HG03571 (cell line): ENCODE results near the gene LNP1.
"Not testable (repeated sequence)": the region's sequence is repeated elsewhere in the genome, so short reads cannot be mapped to it uniquely, and the experiment has no call there.

Experiments used
- ATAC-seq: cut with Tn5 transposase; IDR thresholded peaks from one replicate; pipeline ENCODE4 v1.9.1; 2021; ENCODE audit not compliant: unreplicated experiment

The LNP1 gene

GRCh38 chr3:100477851-100478360 is 76.6 kb downstream of the LNP1 start:
- ATAC-seq, result not testable (repeated sequence)

DNA sequence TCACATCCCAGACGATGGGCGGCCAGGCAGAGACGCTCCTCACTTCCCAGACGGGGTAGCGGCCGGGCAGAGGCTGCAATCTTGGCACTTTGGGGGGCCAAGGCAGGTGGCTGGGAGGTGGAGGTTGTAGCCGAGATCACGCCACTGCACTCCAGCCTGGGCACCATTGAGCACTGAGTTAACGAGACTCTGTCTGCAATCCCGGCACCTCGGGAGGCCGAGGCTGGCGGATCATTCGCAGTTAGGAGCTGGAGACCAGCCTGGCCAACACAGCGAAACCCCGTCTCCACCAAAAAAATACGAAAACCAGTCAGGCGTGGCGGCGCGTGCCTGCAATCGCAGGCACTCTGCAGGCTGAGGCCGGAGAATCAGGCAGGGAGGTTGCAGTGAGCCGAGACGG is 77.2 kb downstream of the LNP1 start:
- ATAC-seq, result not testable (repeated sequence)

GRCh38 chr3:100480081-100480480 is 78.7 kb downstream of the LNP1 start:
- ATAC-seq, result no peak

- no peak for ATAC-seq
Observed at GRCh38 chr3:100482176-100482575, 80.8 kb downstream of the LNP1 start.

DNA sequence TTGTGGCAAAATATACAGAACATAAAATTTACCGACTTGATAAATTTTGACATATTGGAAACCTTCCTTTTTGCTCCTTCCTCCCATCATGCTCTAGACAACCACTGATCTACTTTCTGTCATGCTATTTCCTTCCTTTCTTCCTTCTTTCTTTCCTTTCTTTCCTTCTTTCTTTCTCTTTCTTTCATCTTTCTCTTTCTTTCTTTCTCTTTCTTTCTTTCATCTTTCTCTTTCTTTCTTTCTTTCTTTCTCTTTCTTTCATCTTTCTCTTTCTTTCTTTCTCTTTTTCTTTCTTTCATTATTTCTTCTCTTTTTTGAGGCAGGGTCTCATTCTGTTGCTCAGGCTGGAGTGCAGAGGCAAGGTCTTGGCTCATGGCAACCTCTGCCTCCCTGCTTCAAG is 82.2 kb downstream of the LNP1 start:
- no peak for ATAC-seq

- ATAC-seq, result no peak
Observed at GRCh38 chr3:100486808-100487207, 85.5 kb downstream of the LNP1 start.

- no peak for ATAC-seq
Observed at GRCh38 chr3:100489118-100489517, 87.8 kb downstream of the LNP1 start.

- peak; percentile 98 for ATAC-seq
Observed at GRCh38 chr3:100492059-100493006, 91.0 kb downstream of the LNP1 start, which contains the start of gene TMEM45A. TSS of gene TMEM45A (plus strand) at chr3:100492619. CDS start at chr3:100555212, 62,593 bp downstream.

DNA sequence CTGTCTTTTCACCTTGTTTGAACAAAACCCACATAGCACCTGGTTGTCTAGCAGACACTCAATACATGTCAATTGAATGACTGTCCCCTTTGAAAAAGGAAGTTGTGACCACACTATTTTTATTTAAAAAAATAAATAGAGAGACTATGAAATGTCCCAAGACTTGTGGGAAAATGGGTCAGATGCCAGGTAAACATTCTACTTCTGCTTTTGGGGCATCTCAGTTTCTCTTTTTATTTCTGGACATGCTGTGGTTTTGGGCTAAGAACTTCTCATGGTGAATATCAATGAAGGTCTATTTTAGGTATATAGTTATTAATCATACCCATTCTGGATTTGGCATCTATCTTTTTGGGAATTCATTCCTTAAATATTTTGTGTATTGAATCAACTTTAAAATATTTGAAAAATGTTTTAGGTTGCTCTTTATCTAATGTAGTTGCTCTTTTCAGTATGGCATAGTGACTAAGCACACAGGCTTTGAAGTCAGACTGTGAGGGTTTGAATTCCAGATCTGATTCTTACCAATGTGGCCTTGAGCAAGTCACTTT is 95.4 kb downstream of the LNP1 start:
- peak; percentile 31 for ATAC-seq

GRCh38 chr3:100499651-100500050 is 98.3 kb downstream of the LNP1 start:
- no peak for ATAC-seq

DNA sequence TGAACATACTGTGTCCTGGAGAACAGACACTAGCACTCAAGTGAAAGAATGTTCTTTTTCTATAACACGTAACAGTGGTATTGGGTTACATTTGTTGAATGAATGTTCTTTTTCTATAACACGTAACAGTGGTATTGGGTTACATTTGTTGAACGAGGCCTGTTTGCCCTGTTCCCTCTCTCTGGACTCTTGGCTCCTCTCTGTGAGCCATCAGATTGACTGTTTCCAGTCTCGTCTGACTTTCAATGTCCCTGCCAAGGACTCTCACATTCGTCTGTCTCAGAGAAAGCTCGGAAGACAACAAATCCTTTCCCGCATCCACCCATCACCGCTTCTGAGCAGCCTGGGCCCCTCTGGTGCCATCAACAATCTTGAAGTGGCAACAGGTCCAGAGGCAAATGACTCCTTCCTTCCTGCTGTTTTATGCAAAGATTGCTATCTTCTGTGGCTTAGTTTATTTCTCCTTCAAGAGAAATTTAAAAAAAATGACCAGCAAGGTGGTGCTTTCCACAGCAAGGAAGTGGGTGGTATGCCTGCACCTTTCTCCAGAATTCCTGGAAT is 99.1 kb downstream of the LNP1 start:
- no peak for ATAC-seq

- peak; percentile 83 for ATAC-seq
Observed at GRCh38 chr3:100503448-100503847, 102.1 kb downstream of the LNP1 start.
